GM19468 (cell line): ENCODE measurements around the gene METRNL.
"Not testable (repeated sequence)": the region's sequence is repeated elsewhere in the genome, so short reads cannot be mapped to it uniquely, and the experiment has no call there.

Experiments used
- ATAC-seq: cut with Tn5 transposase; IDR thresholded peaks from one replicate; pipeline ENCODE4 v1.9.1; 2021; ENCODE audit warnings: mild to moderate bottlenecking, moderate library complexity, moderate number of reproducible peaks; ENCODE audit not compliant: unreplicated experiment; ENCODE audit errors: extremely low read depth

Gene METRNL

DNA sequence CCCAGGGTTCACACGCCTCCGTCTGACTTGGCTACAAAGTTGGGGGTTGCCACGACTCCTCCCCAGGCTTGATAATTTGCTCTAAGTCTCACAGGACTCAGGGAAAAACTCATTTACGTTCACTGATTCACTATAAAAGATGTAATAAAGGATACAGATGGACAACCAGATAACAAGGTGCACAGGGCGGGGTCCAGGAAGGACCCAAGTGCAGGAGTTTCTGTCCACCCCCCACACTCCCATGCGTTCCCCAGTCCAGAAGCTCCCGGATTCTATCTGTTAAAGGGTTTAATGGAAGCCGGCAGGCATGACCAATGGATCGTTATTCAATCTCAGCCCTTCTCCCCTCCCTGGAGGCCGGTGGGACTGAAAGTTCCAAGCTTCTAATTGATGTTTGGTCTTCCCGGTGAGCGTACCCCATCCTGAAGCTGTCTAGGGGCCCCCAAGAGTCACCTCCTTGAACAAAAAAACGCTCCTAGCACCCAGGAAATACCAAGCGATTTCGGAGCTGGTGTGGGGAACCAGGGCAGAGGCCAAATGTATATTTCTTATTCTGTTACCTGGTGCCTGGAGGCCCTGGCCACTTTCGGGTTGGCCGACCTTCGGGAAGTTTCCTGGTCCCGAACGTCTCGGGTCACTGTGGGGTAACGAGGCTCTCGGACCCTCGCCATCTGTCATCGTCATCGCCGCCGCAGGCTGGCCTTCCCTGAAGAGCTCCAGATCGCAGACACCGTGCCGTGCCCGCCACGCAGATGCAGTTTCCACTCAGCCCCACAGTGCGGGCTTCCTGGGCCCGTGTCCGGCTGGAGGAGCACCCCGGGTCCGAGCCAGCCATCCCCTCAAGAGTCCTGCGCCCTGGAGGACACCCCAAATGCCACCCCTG lies 13.5 kb upstream of the METRNL start:
- ATAC-seq: no peak

DNA sequence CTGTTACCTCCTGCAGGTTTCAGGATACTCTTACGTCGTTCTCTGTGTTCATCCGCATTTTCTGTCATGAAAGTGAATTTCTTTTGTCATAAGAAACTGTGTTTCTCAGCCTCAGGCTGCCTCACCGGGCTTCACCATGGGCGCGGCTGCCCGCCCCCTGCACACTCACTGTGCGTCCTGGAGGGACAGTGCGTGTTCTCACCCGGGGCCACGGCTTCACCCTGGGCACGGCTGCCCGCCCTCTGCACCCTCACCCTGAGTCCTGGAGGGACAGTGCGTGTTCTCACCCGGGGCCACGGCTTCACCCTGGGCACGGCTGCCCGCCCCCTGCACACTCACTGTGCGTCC lies 12.9 kb upstream of the METRNL start:
- ATAC-seq: not testable (repeated sequence)

DNA sequence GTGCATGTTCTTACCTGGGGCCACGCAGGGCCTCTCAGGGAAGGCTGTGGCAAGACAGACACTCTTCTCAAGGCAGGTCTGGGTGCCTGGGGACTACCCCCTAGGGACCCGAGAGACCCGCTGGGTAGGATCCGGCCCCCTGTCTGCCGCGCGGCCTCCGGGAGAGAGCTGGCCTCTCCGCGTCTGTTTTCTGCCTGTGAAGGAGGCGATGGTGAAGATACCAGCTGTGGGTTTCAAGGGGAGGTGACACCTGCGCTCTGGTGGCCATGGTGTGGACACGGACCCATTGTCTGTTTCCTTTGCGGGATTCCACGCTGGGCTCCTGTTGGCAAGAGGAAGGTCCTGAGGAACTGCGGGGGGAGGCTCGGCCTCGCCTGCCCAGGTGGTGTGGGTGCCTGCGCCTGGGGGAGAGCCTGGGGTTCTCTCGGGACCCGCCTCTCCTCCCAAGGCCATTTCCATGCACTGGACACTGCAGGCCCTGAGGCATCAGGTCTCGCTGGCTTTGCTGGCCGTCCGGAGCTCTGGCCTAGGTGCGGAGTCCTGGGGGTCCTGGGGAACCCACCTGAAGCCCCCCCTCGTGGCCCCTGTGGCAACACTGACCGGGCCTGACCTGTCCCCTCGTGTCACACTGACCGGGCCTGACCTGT lies 12.2 kb upstream of the METRNL start:
- ATAC-seq: no peak

DNA sequence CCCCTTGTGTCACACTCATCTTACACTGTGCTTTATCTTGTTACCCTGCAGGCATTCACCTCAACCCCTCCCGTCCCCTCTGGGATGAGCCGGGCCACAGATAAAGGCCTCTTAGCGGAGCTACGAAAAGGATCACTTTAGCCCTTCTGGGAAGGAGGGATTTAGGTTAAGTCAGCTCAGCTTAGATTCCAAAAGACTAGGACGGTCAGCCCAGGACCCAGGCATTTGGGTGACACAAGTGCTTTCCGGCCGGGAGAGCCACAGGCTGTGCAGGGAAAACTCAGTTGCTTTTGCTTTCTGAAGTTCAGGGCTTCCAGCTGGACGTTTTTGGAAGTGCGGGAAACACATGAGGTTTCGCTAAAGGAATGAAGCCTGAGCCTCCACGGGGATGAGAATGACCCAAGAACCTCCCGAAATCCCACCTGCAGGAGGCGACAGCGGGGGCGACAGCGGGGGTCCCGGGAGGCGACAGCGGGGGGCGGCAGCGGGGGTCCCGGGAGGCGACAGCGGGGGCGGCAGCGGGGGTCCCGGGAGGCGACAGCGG lies 11.6 kb upstream of the METRNL start:
- ATAC-seq: no peak

GRCh38 chr17:83068641-83069570 lies 10.5 kb upstream of the METRNL start:
- no peak for ATAC-seq

GRCh38 chr17:83069571-83069906 lies 9.9 kb upstream of the METRNL start:
- no peak for ATAC-seq

GRCh38 chr17:83069931-83070742 lies 9.3 kb upstream of the METRNL start:
- no peak for ATAC-seq

GRCh38 chr17:83070800-83071341 lies 8.5 kb upstream of the METRNL start:
- ATAC-seq: no peak

- no peak for ATAC-seq
These were observed 8.0 kb upstream of the METRNL start for GRCh38 chr17:83071365-83071764.

GRCh38 chr17:83071966-83072562 lies 7.3 kb upstream of the METRNL start:
- ATAC-seq: no peak

DNA sequence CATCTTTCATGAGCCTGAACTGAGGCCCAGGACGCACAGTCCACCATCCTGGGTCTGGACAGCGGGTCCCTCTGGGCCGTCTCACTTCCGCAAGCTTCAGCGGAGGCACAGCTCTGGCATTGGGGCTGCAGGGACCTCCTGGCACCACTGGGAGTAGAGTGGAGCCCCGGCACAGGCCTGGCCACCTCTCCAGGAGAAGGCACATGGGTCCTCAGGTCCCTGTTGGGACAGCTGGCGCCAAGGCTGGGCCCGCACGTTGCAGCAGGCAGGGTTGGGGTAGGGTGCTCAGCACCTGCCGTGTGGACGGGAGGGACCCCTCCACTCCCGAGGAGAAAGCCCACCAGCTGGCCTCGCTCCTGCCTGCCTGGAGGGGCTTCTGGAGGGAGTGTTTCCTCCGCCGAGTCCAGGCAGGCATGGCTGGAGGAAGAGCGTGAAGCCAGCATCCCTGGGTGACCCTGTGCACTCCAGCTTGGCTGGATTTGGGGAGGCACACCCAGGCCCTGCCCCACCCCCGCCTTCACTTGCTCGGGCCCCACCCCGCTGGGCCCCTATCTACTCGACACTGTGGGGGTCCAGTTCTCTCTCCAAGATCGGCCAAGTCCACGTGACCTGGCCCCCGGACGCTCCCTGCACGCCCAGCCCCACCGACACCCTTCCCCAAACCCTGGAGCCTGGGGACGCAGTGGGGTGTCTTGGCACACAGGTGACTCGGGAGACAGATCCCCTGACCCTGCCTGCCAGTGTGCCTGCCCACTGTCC lies 6.6 kb upstream of the METRNL start:
- no peak for ATAC-seq

GRCh38 chr17:83073389-83074063 lies 5.9 kb upstream of the METRNL start:
- no peak for ATAC-seq

DNA sequence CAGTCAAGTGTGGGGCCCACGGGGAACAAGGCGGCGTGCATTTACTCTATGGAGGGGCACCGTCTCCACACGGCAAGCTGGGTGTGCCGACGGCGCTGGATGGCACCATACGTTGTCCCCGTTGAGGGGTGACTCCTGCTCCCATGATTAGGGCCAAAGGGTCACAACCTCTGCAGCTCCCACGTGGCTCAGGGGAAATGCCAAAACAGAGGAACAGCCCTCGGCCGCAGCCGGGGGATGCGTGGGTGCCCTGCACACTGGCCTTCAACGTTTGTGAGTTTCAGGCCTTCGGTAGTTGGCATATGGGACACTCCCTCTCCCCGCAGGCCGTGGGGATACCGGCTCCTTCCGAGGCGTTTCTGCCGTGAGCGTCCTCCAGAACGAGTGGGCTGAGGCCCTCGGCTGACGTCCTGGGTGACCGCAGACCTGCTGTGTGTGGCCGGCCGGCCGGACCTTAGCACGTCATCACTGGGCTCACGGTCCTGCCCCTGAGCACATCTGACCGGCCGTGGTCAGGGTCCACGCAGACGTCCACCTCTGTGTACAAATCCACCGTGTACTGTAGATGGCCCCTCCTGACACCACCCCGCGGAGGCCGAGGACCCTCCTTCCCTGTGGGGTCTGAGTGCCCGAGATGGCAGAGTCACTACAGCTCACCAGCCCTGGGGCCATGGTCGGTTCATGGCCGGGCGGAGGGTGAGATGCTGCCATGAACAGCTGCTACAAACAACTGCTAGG lies 4.8 kb upstream of the METRNL start:
- no peak for ATAC-seq

DNA sequence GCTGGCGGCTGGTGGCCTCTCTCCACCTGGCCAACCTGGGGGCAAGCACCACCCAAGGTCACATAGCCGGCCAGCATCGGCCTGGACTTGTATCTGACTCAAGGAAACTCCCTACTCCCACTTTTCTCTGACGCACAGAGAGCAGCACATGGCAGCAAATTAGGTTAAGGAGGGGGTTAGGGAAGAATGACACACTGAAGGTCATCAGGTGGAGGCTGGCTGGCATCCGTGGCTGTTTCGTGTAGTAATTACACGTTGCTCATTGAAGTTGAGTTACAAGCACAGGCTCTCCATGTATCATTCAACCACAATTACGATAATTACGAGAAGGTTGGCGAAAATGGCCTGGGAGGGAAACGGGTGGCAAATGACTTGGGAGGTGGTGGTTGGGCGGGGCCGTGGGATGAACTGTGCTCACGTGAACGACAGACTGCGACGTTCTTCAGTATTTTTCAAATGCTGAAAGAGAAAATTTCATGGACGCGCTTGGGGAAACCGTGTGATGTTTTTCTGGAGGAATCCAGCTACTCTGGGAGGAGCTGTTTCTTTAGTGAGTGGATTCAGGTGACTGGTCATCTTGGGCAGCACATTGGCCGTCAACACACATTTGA lies 4.0 kb upstream of the METRNL start:
- ATAC-seq: no peak

DNA sequence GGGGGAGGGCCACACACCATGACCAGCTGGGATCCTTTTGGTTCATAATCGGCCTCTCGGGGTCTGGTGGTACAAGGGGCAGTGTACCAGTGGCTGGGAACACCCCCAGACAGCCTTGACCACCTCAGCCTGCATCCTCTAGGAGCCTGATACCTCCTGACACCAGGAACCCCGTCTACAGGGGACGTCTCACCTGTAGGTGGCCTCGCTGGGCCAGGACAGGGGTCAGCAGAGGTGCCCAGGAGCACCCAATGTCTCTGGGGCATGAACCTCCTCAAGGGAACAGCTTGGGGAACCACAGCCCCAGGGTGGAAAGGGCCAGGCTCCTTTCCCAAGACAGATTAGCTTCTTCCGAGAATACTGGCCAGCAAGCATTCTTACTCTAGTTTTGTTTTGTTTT lies 2.5 kb upstream of the METRNL start:
- ATAC-seq: no peak

GRCh38 chr17:83077411-83077810 lies 2.0 kb upstream of the METRNL start:
- no peak for ATAC-seq

- ATAC-seq: no peak
These were observed 1.5 kb upstream of the METRNL start for GRCh38 chr17:83077939-83078338.
